Measurements from ENCODE around the gene DDX42. TPM values are rescaled to one million over a fixed set of nuclear protein-coding genes. Genes with fewer than 3 reads are reported as not detected.

DDX42 gene
- total RNA-seq, 2 donors from 2014 or later, result 39.9 to 41.0 TPM

DNA sequence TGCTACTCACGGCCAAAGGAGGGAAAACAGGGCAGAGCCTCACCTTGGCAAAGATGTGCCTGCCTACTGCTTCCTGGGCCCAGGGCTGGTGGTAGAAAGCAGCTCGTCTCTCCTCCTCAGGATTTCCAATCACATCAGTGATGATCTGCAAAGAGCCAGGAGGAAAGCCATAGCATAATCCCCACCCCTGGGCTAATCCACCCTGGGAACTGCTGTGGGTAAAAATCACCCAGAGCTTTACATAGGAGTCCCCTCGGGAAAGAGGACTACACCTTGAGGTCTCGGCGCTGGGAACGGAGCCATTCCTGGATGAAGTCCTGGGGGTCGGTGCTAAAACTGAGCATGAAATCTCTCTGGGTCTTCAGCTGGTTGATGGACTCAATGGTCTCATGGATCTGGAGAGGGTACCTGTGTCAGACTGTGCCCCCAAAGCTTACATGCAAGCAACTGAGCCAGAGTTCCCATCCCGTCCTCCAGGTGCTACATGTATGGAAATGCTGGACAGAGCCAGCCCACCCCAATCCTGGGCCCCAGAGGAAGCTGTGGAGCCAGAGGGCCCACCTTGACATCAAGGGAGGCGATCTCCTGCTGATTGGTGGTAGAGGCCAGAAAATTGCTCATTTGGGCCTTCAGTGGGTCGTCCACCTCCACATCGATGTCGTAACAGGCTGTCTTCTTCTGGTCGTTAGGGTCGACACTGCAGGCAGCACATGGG is 59.2 kb downstream of the DDX42 start:
- DNase-seq (ENCODE audit: low spot score), result no peak
- Histone ChIP-seq H3K27ac (no peak overlapping the region), H3K27me3 (no peaks in the 10 kb centered on the region), H3K4me3 (no peak overlapping the region), H3K36me3 (peaks cover 83% of the 10 kb centered on the region), H3K4me1 (peaks cover 0 to 43% of the 10 kb centered on the region in 2 donors), H3K9me3 (no peaks in the 10 kb centered on the region)
- no peak for TF ChIP-seq CTCF (IDR thresholded peaks at IDR 0.05)

DNA sequence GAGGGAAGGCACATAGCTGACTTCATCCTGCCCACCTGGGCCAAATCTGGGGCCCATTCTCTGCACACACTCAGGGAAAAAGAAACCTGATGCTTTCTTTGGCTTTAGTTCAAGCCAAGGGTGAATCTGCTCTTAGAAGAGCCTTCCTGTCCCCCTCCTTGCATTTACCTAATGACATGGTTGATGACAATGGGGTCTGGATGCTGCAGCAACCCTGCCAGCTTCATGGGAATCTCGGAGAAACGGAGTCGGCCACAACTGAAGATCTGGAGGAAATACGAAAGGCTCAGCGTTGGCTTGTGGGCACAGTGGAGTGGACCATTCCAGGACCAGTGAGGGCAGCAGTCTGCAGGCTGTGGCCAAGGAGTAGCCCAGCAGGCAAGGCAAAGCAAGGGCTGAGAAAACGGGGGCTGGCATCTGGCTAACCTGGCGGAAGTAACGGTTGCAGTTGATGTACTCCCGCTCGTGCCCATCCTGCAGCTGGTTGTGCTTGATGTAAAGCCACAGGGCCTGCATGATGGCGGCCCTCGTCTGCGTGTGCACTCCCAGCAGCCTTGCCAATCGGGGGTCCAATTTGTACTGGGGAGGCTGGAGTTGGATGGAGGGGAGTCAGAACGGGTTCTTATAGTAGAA is 59.9 kb downstream of the DDX42 start:
- peaks cover 83% of the 10 kb centered on the region for H3K36me3 ChIP-seq
- no peak for DNase-seq (ENCODE audit: low spot score)
- H3K27me3 ChIP-seq, result no peaks in the 10 kb centered on the region
- peaks cover 0 to 43% of the 10 kb centered on the region in 2 donors for H3K4me1 ChIP-seq
- H3K9me3 ChIP-seq, result no peaks in the 10 kb centered on the region
- TF ChIP-seq CTCF (IDR thresholded peaks at IDR 0.05), result no peak
- no peak overlapping the region for H3K4me3 ChIP-seq
- no peak overlapping the region for H3K27ac ChIP-seq

- Histone ChIP-seq H3K4me3 (no peak overlapping the region), H3K9me3 (no peaks in the 10 kb centered on the region), H3K4me1 (peaks cover 0 to 43% of the 10 kb centered on the region in 2 donors), H3K27ac (peak overlapping the region in 1 of 2 donors; percentile 17), H3K36me3 (peaks cover 76% of the 10 kb centered on the region), H3K27me3 (no peaks in the 10 kb centered on the region)
- peak in 1 of 2 donors; percentile 55 for TF ChIP-seq CTCF (IDR thresholded peaks at IDR 0.05)
- DNase-seq (ENCODE audit: low spot score), result no peak
Observed at GRCh38 chr17:63834431-63835166, 60.6 kb downstream of the DDX42 start.

GRCh38 chr17:63835167-63835720 is 61.3 kb downstream of the DDX42 start:
- Histone ChIP-seq H3K9me3 (no peaks in the 10 kb centered on the region), H3K4me1 (peaks cover 0 to 48% of the 10 kb centered on the region in 2 donors), H3K27me3 (no peaks in the 10 kb centered on the region), H3K4me3 (no peak overlapping the region), H3K36me3 (peaks cover 70% of the 10 kb centered on the region), H3K27ac (peak overlapping the region in 1 of 2 donors; percentile 17)
- no peak for TF ChIP-seq CTCF (IDR thresholded peaks at IDR 0.05)
- no peak for DNase-seq (ENCODE audit: low spot score)

DNA sequence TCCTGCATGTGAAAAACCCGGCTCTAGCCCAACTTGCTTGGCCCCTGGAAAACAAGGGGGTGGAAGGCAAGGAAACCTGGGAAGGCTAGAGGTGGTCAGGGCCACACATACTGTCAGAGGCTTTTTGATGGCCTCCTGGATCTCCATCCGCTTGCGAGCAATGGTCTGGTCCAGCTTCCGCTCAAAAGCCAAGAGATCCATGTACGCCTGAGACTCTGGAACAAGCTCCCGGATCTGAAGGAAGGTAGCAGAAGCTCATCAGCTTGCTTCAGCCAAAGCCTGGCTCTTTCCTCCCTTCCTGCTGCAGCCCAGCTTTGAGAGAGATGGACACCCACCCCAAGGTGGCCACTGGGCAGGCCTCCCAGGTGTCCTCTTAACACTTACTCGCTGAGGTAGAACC is 62.8 kb downstream of the DDX42 start:
- Histone ChIP-seq H3K9me3 (no peaks in the 10 kb centered on the region), H3K36me3 (peaks cover 54% of the 10 kb centered on the region), H3K27me3 (no peaks in the 10 kb centered on the region), H3K4me1 (peaks cover 0 to 63% of the 10 kb centered on the region in 2 donors), H3K27ac (peak overlapping the region; percentile 90 to 95), H3K4me3 (no peak overlapping the region)
- DNase-seq (ENCODE audit: low spot score), result no peak
- TF ChIP-seq CTCF (IDR thresholded peaks at IDR 0.05), result no peak

All from right atrium auricular region (tissue), 2 donors.